ENCODE measurements around the gene NBPF20. TPM values are rescaled to one million over a fixed set of nuclear protein-coding genes. Genes with fewer than 3 reads are reported as not detected.
A peak's percentile ranks its signal among the peaks of the same experiment; 100 is the strongest.
"Not testable (repeated sequence)": the region's sequence is repeated elsewhere in the genome, so short reads cannot be mapped to it uniquely, and the experiment has no call there.

NBPF20 gene, protein sequence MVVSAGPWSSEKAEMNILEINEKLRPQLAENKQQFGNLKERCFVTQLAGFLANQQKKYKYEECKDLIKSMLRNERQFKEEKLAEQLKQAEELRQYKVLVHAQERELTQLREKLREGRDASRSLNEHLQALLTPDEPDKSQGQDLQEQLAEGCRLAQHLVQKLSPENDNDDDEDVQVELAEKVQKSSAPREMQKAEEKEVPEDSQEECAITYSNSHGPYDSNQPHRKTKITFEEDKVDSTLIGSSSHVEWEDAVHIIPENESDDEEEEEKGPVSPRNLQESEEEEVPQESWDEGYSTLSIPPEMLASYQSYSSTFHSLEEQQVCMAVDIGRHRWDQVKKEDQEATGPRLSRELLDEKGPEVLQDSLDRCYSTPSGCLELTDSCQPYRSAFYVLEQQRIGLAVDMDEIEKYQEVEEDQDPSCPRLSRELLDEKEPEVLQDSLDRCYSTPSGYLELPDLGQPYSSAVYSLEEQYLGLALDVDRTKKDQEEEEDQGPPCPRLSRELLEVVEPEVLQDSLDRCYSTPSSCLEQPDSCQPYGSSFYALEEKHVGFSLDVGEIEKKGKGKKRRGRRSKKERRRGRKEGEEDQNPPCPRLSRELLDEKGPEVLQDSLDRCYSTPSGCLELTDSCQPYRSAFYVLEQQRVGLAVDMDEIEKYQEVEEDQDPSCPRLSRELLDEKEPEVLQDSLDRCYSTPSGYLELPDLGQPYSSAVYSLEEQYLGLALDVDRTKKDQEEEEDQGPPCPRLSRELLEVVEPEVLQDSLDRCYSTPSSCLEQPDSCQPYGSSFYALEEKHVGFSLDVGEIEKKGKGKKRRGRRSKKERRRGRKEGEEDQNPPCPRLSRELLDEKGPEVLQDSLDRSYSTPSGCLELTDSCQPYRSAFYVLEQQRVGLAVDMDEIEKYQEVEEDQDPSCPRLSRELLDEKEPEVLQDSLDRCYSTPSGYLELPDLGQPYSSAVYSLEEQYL (N-terminal part only)
- under 1 TPM in 5 of 6 donors, not detected in 1; 0.11 to 0.76 (median 0.31) TPM for polyA plus RNA-seq (ENCODE audit: low read depth in 6 of 6)

DNA sequence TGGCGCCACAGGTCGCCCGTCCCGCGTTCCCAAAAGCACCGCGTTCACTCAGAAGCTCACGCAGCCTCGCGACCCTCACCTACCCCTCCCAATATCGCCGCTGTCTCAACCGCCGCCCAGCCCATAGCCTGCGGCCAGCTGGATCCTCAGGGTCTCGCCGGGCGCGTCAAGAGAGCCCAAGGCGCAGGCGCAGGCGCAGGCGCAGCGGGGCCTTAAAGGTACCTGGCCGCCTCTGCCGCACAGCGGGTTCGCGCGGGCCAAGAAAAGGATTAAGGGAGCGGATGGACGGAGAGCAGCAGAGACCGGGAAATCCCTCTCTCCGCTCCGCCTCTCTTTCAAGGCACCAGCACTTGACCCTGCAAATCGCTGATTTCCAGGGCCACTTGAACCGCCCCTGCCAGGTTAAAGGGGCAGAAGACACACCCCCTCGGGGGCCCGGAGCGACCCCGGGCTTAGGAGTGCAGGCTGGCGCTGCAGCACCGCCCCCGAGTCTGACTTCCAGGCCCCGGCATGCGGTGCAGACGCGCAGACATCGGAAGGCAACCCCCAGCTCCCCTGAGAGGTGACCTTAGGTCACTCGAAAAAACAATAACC, at the start of gene NBPF20:
NBPF20 (minus strand) TSS at position 168 of the 594 bp plus-strand sequence. CDS start 20,331 bp downstream, outside the sequence.
- peak; percentile 78 for DNase-seq
- H3K36me3 Mint-ChIP-seq = peaks cover 4 to 18% of the 10 kb centered on the region in 2 donors
- H3K27ac Mint-ChIP-seq = peak within 1 kb of the TSS; percentile 42 to 95 (median 88)
- H3K4me3 Mint-ChIP-seq = peak within 1 kb of the TSS; percentile 87 to 100 (median 96)
- H3K4me1 Mint-ChIP-seq = peaks cover 9 to 13% (median 10%) of the 10 kb centered on the region in 3 donors
- H3K9me3 Mint-ChIP-seq = peaks cover 12 to 30% (median 23%) of the 10 kb centered on the region in 7 donors
- ATAC-seq (ENCODE audit: low read depth in 2 of 2) = peak; percentile 94
- H3K27me3 Mint-ChIP-seq = peaks cover 33 to 37% (median 34%) of the 10 kb centered on the region in 3 donors

DNA sequence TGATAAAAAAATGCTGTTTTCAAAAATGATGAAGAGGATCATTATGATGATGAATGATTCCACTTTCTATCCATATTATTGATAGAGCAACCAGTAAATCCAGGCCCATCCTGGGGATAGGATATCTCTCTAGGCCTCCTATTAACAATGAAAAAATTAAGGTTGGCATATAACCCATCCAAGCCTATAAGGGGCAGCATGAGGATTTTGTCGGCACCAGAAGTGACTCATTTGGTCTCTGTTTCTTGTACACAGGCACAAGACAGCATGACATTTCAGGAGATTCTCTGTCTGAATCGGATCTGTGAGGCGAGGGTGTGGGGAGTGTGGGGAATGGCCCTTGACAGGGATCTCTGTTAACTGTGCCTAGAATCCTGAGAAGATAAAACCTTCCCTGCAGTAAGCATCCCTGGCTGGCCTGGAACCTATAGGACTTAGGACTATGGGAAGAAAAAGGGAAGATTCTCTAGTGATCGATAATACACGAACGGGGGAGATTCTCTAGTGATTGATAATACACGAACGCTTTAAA, 49.5 kb upstream of the NBPF20 start:
- not testable (repeated sequence) for H3K4me1 Mint-ChIP-seq; H3K9me3 Mint-ChIP-seq; H3K27me3 Mint-ChIP-seq; H3K36me3 Mint-ChIP-seq; DNase-seq; H3K27ac Mint-ChIP-seq; ATAC-seq (ENCODE audit: low read depth in 2 of 2)
- peak overlapping the region in 5 of 8 donors; percentile 40 to 79 (median 61) for H3K4me3 Mint-ChIP-seq

DNA sequence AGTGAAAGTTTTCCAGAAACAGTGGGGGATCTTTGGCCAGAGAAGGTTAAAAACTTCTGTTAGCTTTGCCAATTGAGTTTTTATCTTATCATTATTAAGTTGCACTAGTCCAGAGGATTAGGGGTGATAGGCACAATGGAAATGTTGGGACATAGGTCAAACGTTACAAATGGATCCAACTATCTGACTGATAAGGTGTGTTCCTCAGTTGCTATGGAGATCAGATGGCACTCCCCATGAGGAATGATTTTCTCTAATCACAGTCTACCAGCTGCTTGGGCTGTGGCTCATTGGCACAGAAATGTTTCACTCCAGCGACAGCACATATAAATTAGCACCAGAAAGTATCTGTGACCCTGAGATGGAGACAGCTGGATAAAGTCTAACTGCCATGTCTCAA, 47.3 kb upstream of the NBPF20 start:
- DNase-seq; ATAC-seq (ENCODE audit: low read depth in 2 of 2); H3K4me1 Mint-ChIP-seq; H3K9me3 Mint-ChIP-seq; H3K36me3 Mint-ChIP-seq; H3K27ac Mint-ChIP-seq; H3K27me3 Mint-ChIP-seq; H3K4me3 Mint-ChIP-seq: not testable (repeated sequence)

DNA sequence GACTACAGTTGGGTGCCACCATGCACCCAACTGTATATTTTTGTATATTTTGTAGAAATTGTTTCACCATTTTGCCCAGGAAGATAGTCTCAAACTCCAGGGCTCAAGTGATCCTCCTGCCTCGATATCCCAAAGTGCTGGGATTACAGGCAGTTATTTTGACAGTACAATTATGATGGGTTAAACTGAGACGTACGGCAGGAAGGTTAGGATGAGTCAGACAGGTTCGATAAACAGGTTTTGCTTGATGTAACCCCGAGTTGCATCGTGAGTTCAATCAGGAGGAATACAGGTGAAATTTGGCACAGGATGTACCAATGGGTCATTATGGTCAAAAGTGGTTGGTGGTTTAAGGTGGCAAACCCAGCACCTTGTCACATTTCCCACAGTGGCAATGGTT, 46.0 kb upstream of the NBPF20 start:
- not testable (repeated sequence) for H3K9me3 Mint-ChIP-seq; ATAC-seq (ENCODE audit: low read depth in 2 of 2); H3K4me1 Mint-ChIP-seq; DNase-seq; H3K27ac Mint-ChIP-seq; H3K27me3 Mint-ChIP-seq; H3K4me3 Mint-ChIP-seq; H3K36me3 Mint-ChIP-seq

DNA sequence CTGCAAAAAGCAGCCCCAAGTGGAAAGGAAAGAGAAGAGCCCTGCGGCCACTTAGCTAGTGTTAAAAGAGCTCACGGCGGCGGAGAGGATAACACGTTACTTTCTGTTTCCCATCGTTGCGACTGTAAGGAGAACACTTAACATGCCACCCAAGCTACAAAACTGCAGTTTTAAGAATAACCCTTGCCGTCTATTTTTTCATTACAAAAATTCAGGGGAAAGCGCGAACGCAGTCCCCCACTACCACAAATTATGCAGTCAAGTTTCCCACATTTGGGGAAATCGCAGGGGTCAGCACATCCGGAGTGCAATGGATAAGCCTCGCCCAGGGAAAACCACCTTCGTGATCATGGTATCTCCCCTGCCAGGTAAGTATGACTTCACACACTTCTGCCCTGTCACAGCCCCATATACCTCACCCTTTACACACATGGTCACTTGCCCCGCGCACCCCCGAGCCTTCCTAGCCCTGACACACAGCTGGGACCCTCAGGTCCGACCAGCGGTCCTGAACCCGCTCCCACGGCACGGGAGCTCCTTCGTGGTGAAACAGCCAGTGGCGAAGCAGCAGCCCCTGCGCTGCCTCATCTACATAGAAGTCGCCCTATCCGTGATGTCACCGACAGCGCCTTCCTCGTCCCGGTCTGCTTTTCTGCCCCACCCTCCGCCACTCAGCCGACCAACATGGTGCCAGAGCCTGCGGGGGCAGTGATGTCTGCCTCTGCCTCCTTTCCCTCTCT, 40.2 kb upstream of the NBPF20 start:
- H3K27me3 Mint-ChIP-seq, H3K36me3 Mint-ChIP-seq, H3K9me3 Mint-ChIP-seq, H3K4me1 Mint-ChIP-seq: not testable (repeated sequence)
- peak overlapping the region; percentile 94 to 99 (median 98) for H3K27ac Mint-ChIP-seq
- peak; percentile 81 for DNase-seq
- peak overlapping the region; percentile 79 to 95 (median 90) for H3K4me3 Mint-ChIP-seq
- peak; percentile 77 to 82 for ATAC-seq (ENCODE audit: low read depth in 2 of 2)

DNA sequence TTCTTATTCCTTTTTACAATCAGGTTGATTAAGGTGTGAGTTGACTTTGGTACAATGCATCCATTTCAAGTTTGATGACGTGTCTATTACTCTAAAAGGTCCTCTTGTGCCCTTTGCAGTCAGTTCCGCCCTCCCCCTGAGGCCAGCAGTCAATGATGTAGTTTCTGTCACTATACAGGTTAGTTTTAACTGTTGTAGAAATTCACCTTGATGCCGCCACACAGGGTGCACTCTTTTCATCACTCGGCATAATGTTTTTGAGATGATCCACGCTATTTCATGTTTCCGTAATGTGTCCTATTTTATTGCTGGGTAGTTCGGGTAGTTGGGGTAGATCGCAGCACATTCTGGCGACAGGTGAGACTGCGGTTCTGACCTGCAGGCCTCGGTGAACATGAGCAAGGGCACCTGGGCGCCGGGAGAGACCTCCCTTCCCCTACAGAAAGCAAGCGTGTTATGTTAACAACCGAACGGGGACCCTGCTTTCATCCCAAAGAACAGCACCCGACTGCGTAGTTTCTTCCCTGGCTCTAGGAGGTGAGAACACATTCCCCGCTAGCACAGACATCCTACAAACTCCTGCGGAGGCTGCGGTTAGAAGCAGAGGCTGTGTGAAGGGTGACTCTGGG, 39.4 kb upstream of the NBPF20 start:
- Mint-ChIP-seq H3K27ac (peak overlapping the region in 4 of 6 donors; percentile 94 to 99 (median 96)), H3K4me3 (peak overlapping the region; percentile 79 to 95 (median 90))
- not testable (repeated sequence) for H3K9me3 Mint-ChIP-seq; DNase-seq; H3K36me3 Mint-ChIP-seq; H3K27me3 Mint-ChIP-seq; H3K4me1 Mint-ChIP-seq; ATAC-seq (ENCODE audit: low read depth in 2 of 2)

DNA sequence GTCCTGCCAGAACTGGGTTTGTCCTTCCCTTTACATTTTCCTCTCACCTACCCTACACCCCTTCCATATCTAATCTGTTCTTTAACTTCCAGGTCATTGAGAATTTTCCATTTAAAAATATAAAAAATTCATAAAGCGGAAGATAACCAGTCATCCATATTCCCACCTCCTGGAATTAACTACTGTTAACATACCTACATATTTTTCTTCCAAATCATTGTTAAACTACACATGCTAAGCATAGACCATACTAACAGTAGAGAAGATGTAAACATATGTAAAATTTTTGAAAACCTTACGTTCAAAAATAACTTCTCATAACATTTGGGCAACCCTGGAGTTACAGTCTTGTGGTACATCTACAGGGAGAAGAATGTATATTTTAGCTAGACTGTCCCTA, 38.6 kb upstream of the NBPF20 start:
- not testable (repeated sequence) for DNase-seq; H3K27ac Mint-ChIP-seq; H3K4me1 Mint-ChIP-seq; ATAC-seq (ENCODE audit: low read depth in 2 of 2); H3K4me3 Mint-ChIP-seq; H3K36me3 Mint-ChIP-seq; H3K9me3 Mint-ChIP-seq
- H3K27me3 Mint-ChIP-seq = peaks cover 3 to 11% (median 5%) of the 10 kb centered on the region in 3 donors

DNA sequence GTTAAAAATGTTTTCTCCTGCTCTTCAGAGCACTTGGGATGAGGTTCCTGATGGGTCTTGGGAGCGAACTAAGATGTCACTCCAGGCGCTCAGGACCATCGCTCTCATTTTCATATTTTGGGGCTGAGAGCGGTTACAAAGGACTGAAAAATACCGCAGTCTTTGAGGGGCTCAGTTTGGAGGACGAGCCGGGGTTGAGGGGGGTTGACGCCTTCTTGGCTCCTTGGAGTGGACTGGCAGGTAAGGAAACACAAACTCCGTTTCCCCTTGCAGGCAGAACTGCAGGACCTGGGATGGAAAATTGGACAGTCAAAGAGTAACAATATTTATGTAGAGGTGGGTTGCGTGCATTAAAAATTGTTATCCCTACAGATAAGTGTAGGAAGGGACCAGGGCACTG, 35.3 kb upstream of the NBPF20 start:
- H3K9me3 Mint-ChIP-seq; H3K4me1 Mint-ChIP-seq; DNase-seq; ATAC-seq (ENCODE audit: low read depth in 2 of 2); H3K36me3 Mint-ChIP-seq; H3K4me3 Mint-ChIP-seq; H3K27ac Mint-ChIP-seq: not testable (repeated sequence)
- peaks cover 7 to 21% (median 15%) of the 10 kb centered on the region in 3 donors for H3K27me3 Mint-ChIP-seq

DNA sequence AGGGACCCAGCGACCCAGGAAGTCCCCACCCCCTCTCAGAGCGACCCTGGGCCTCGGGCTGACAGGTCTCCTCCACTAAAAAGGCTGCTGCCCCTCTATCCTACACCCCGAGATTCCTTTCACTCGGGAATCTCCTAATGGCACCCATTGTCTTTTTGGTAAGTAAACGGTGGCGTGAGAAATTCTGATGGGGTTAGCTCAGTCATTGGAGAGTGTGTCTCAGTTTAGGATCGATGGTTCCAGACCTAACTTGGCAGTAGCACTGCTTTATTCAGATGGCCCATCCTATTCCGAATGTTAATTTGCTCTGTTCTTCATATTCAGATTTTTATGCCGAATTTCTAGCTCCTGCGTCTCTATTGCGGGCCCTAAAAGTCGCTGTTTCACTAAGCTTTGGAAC, 34.6 kb upstream of the NBPF20 start:
- not testable (repeated sequence) for H3K36me3 Mint-ChIP-seq; H3K27ac Mint-ChIP-seq; DNase-seq; H3K9me3 Mint-ChIP-seq; ATAC-seq (ENCODE audit: low read depth in 2 of 2); H3K4me1 Mint-ChIP-seq; H3K4me3 Mint-ChIP-seq
- peaks cover 7 to 22% (median 15%) of the 10 kb centered on the region in 3 donors for H3K27me3 Mint-ChIP-seq

DNA sequence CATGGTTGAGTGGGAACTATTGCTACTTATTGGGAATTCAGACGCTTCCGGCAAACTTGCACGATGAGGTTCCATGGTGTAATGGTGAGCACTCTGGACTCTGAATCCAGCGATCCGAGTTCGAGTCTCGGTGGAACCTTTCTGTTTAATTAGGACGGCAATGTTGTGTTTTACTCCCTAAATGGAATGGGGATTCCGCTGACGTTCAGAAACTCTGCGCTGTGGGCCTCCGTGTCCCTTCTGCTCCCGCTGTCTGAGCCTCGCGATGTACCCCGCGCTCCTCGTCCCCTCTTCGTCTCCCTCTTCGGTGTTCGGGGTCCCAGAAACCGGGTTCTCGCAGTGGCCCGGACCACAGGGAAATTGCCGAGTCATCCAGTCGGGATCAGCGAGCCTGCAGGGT, 34.2 kb upstream of the NBPF20 start:
- H3K9me3 Mint-ChIP-seq; DNase-seq; ATAC-seq (ENCODE audit: low read depth in 2 of 2); H3K4me1 Mint-ChIP-seq; H3K36me3 Mint-ChIP-seq; H3K27ac Mint-ChIP-seq: not testable (repeated sequence)
- peak overlapping the region in 1 of 8 donors; percentile 47 for H3K4me3 Mint-ChIP-seq
- H3K27me3 Mint-ChIP-seq = peaks cover 10 to 26% (median 15%) of the 10 kb centered on the region in 3 donors

DNA sequence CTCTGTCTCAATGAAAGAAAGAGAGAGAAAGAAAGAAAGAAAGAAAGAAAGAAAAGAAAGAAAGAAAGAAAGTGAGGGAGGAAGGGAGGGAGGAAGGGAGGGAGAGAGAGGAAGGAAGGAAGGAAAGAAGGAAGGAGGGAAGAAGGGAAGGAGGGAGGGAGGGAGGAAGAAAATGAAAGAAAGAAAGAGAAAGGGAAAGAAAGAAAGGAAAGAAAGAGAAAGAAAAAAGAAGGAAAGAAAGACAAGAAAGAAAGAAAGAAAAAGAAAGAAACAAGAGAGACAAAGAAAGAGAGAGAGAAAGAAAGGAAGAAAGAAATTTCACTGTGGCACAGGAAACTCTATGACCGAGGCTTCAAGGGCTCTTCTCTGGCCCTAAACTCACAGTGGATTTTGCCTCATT, 33.7 kb upstream of the NBPF20 start:
- peak overlapping the region in 3 of 8 donors; percentile 39 to 68 (median 47) for H3K4me3 Mint-ChIP-seq
- H3K27ac Mint-ChIP-seq; H3K36me3 Mint-ChIP-seq; ATAC-seq (ENCODE audit: low read depth in 2 of 2); DNase-seq; H3K9me3 Mint-ChIP-seq; H3K4me1 Mint-ChIP-seq: not testable (repeated sequence)
- peaks cover 11 to 28% (median 15%) of the 10 kb centered on the region in 3 donors for H3K27me3 Mint-ChIP-seq

DNA sequence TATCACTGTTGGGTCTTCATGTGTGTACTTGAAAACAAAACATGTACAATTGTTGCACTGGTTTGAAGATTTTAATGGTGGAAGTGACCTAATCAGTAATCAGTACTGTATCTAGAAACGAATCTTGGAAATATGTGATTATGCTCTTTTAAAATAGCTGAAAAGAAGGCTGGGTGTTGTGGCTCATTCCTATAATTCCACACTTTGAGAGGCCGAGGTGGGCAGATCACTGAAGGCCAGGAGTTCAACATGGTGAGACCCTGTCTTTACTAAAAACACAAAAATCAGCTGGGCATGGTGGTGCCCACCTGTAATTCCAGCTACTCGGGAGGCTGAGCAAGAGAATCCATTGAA, 29.4 kb upstream of the NBPF20 start:
- DNase-seq; H3K36me3 Mint-ChIP-seq; H3K9me3 Mint-ChIP-seq; H3K27ac Mint-ChIP-seq; ATAC-seq (ENCODE audit: low read depth in 2 of 2); H3K4me3 Mint-ChIP-seq; H3K4me1 Mint-ChIP-seq: not testable (repeated sequence)
- H3K27me3 Mint-ChIP-seq = peaks cover 10 to 37% (median 15%) of the 10 kb centered on the region in 3 donors

All from naive B cell (primary cell).